ENCODE measurements around the gene SPRR1B. TPM values are rescaled to one million over a fixed set of nuclear protein-coding genes. Genes with fewer than 3 reads are reported as not detected.
"Not testable (repeated sequence)": the region's sequence is repeated elsewhere in the genome, so short reads cannot be mapped to it uniquely, and the experiment has no call there.

The SPRR1B gene
- total RNA-seq, 1 donor from 2014 or later, result not detected

GRCh38 chr1:152999818-153000217 lies 31.2 kb upstream of the SPRR1B start:
- H3K4me3 ChIP-seq, result no peak overlapping the region
- H3K9me3 ChIP-seq, result peaks cover 0 to 4% of the 10 kb centered on the region in 2 donors
- intact Hi-C loops (cut with DNase I), result no loop called here
- TF ChIP-seq CTCF (IDR thresholded peaks at IDR 0.05), result no peak
- H3K36me3 ChIP-seq, result no peaks in the 10 kb centered on the region
- H3K27ac ChIP-seq, result no peak overlapping the region
- no peaks in the 10 kb centered on the region for H3K4me1 ChIP-seq
- no peaks in the 10 kb centered on the region for H3K27me3 ChIP-seq
- no peak for DNase-seq (ENCODE audit: low spot score in 2 of 2)

GRCh38 chr1:153000294-153000693 lies 30.7 kb upstream of the SPRR1B start:
- intact Hi-C loops (cut with DNase I), result no loop called here

GRCh38 chr1:153001382-153001781 lies 29.6 kb upstream of the SPRR1B start, which contains the start of gene SPRR3:
SPRR3 (plus strand) TSS chr1:153001749; CDS start chr1:153003021, 1,272 bp downstream.
- Histone ChIP-seq H3K4me1 (no peaks in the 10 kb centered on the region), H3K27ac (no peak within 1 kb of the TSS), H3K27me3 (no peaks in the 10 kb centered on the region), H3K9me3 (no peaks in the 10 kb centered on the region), H3K36me3 (no peaks in the 10 kb centered on the region), H3K4me3 (no peak within 1 kb of the TSS)
- no peak for TF ChIP-seq CTCF (IDR thresholded peaks at IDR 0.05)
- intact Hi-C loops (cut with DNase I), result no loop called here
- DNase-seq (ENCODE audit: low spot score in 2 of 2), result no peak

More at GRCh38 chr1:153000294-153000693, 30.7 kb upstream of the SPRR1B start:
- DNase-seq (ENCODE audit: low spot score in 2 of 2), result no peak
- Histone ChIP-seq H3K4me3 (no peak overlapping the region), H3K27ac (no peak overlapping the region), H3K4me1 (no peaks in the 10 kb centered on the region), H3K36me3 (no peaks in the 10 kb centered on the region), H3K27me3 (no peaks in the 10 kb centered on the region), H3K9me3 (peaks cover 0 to under 1% of the 10 kb centered on the region in 2 donors)
- no peak for TF ChIP-seq CTCF (IDR thresholded peaks at IDR 0.05)

- H3K9me3 ChIP-seq; intact Hi-C loops (cut with DNase I); H3K27ac ChIP-seq; H3K4me1 ChIP-seq; H3K4me3 ChIP-seq; DNase-seq (ENCODE audit: low spot score in 2 of 2); H3K36me3 ChIP-seq; H3K27me3 ChIP-seq: not testable (repeated sequence)
Measured at GRCh38 chr1:153011235-153011758, 19.7 kb upstream of the SPRR1B start.

- H3K36me3 ChIP-seq; H3K27me3 ChIP-seq; intact Hi-C loops (cut with DNase I); H3K4me1 ChIP-seq; H3K4me3 ChIP-seq; H3K9me3 ChIP-seq; H3K27ac ChIP-seq; DNase-seq (ENCODE audit: low spot score in 2 of 2): not testable (repeated sequence)
Measured at GRCh38 chr1:153021829-153022228, 9.2 kb upstream of the SPRR1B start.

- H3K4me1 ChIP-seq; DNase-seq (ENCODE audit: low spot score in 2 of 2); H3K9me3 ChIP-seq; H3K36me3 ChIP-seq; H3K27me3 ChIP-seq; H3K4me3 ChIP-seq; intact Hi-C loops (cut with DNase I); H3K27ac ChIP-seq: not testable (repeated sequence)
Measured at GRCh38 chr1:153022340-153022739, 8.7 kb upstream of the SPRR1B start.

GRCh38 chr1:153023109-153023508 lies 7.9 kb upstream of the SPRR1B start:
- no peaks in the 10 kb centered on the region for H3K27me3 ChIP-seq
- no peaks in the 10 kb centered on the region for H3K9me3 ChIP-seq
- no peak for DNase-seq (ENCODE audit: low spot score in 2 of 2)
- TF ChIP-seq CTCF (IDR thresholded peaks at IDR 0.05), result no peak
- no peak overlapping the region for H3K27ac ChIP-seq
- intact Hi-C loops (cut with DNase I), result no loop called here
- H3K36me3 ChIP-seq, result no peaks in the 10 kb centered on the region
- H3K4me3 ChIP-seq, result no peak overlapping the region
- no peaks in the 10 kb centered on the region for H3K4me1 ChIP-seq
